ENCODE data around the gene THBS4.
A peak's percentile ranks its signal among the peaks of the same experiment; 100 is the strongest.

THBS4 gene

GRCh38 chr5:80034962-80035821 lies at the start of gene THBS4:
THBS4 (plus strand) TSS chr5:80035348; CDS start chr5:80035538, 190 bp downstream.
- no peak for DNase-seq

DNA sequence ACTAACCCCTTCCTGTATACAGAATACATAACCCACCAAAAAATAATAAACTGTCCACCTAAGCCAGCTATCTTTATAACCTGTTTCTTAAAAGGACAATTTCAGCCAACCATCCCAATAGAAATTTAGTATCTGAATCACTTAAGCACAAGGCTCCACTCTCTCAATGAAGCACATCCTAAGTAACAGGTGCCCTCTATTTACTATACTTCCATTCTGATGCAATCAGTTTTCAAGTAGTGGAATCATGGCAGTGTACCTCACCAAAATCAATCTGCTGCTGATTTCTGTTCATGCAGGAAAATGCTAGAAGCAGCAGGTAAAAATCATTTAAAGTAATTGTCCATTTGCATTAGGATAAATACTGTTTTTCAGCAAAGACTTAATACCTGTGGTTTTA lies 48.9 kb upstream of the THBS4 start:
- DNase-seq, result no peak

GRCh38 chr5:79990205-79990597 lies 44.9 kb upstream of the THBS4 start:
- peak; percentile 42 for DNase-seq

DNA sequence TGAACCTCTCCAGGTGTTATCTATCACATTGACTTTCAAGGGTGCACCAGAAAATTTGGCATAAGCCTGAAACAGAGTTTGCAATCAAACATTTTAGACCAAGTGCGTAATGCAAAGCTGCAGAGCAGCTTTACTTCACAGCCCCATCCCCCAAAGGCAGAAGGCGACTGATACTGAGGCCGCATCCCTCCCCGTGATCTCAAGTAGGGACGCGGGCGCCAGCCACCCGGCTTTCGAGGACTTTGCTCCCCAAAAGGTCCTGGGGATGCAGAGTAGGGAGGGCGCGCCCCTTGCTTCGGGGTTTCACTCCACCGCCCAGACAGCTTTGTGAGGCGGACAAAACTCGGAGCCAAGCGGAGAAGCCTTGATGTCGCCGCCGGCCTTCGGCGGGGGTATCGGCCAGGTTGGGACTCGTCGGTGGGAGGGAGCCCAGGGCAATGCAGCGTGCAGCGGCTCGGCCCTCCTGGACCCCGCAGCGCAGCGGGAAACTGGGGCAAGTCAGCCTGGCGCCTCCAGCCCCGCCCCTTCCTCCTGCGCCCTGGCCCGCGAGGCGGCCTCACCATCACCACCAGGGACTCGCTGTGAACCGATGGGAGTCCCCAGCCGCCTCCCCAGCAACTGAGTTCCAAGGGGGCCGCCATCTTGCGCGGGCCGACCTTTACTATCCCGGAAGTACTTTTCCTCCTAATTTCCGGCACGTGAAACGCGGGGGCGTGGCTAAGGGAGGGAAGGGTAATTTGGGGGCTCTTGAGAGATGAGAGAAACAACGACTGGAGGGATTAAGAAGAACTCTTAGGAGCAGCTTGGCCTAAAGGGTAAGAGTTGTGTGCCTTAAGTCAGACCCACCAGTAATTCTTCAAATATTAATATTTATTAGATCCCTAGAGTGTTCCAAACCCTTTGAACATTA lies 44.3 kb upstream of the THBS4 start, which contains the start of gene MTX3:
MTX3 (minus strand) TSS at position 665 of the 910 bp plus-strand sequence; CDS start at position 641, 24 bp downstream.
- DNase-seq, result peak; percentile 84

- peak; percentile 3 for DNase-seq
Observed at GRCh38 chr5:79992891-79993657, 42.1 kb upstream of the THBS4 start.

- DNase-seq, result no peak
Observed at GRCh38 chr5:79999722-80000121, 35.4 kb upstream of the THBS4 start.

- DNase-seq, result no peak
Observed at GRCh38 chr5:80002677-80003076, 32.5 kb upstream of the THBS4 start.

DNA sequence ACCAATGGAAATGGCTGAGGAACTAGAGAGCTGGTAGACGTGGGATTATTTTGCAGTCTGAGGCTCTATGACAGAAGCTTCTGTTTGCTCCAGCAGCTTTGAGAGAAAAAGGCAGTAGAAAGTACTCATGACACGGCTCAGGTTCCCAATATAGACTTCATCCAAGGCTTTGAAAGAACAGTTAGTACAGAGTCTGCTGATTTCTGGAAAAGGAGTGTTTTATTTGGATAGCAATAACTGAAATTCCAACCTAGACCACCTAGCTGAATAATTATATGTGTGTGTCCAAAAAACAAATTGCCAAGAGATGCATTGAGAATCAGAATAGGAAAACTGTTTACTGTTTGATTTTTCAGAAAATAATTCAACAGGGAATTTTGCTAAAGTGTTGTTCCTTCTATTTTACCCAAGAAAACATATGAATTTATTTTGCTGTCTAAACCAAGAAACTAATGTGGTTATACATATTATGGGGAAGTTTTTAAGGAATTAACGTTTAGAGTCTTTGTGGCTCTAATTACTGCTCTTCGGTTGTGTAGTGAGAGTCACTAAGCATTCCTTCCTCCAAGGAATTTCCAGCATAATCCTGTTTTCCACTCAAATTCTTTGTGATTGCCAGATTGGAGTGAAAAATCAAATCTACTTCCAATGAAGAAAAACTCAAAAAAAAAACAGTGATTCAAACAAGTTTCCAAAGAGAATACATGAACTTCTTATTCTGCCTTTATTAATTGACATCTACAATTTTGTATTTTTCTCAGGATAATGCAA lies 26.0 kb upstream of the THBS4 start:
- no peak for DNase-seq

DNA sequence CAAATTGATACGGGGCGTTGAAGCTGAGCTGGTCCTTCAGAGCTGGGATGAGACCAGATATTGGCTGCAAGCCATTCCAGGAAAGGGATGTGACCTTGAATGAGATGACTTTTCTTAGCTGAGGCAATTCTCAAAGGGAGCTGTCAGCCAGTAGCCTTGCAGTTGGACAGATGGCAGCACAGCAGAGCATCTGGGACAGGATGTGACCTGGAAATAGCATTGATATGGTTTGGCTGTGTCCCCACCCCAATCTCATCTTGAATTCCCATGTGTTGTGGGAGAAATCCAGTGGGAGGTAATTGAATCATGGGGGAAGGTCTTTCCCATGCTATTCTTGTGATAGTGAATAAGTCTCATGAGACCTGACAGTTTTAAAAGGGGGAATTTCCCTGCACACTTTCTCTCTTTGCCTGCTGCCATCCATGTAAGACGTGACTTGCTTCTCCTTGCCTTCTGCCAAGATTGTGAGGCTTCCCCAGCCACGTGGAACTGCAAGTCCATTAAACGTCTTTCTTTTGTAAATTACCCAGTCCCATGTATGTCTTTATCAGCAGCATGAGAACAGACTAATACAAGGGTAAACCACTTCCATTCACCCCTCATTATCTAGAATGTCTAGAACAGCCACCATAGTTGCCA lies 24.3 kb upstream of the THBS4 start:
- DNase-seq, result no peak

DNA sequence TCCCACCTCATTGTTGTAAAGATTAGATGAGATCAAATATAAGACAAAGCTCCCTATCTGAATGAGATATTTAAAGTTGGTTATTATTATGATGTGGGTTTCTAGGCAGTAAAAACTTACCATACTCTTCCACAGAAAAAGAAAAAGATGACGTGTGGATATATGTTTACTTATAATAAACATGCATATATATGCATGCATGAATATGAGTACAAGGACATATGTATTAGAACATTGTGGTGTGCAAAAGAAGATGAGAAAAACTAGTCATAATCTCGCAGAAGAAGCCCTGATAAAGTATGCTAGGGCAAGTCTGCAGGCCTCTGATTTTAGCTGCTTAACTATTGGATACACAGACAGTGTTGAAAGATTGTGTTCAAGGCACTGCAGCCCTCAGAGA lies 10.1 kb upstream of the THBS4 start:
- no peak for DNase-seq

DNA sequence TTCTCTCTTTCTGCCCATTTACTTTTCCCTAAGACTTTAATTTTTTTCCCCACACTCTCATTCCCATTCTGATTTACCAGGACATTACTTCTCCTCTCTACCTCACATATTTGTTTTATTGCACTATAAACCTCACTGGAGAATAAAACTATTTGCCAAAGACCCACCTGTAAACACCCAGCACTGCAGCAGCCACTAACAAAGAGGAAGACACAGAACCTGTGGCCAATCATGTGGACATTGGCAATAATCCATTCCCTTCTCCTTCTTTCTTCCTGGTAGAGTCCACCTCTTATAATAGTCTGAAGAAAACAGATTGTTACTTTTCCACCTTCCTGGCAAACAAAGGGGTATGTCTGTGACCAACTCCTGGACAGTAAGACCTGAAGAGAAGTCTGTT lies 8.3 kb upstream of the THBS4 start:
- DNase-seq, result no peak

DNA sequence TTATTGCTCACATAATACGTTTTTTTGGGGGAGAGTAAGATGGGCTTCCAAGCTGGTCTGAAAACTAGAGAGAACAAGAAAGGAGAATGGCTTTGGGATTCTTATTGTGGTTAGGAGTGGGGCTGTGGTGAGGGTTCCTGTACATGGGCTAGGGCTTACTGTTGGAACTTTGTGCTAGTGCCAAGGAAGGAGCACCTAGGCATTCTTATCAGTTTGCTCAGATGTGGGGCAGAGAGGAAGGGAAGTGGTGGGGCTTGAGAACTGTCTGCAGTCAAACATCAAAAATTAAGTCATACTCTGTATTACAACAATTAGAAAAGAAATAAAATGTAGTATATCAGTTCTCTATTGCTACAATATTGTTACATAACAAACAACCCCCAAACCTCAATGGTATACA lies 4.0 kb upstream of the THBS4 start:
- no peak for DNase-seq

DNA sequence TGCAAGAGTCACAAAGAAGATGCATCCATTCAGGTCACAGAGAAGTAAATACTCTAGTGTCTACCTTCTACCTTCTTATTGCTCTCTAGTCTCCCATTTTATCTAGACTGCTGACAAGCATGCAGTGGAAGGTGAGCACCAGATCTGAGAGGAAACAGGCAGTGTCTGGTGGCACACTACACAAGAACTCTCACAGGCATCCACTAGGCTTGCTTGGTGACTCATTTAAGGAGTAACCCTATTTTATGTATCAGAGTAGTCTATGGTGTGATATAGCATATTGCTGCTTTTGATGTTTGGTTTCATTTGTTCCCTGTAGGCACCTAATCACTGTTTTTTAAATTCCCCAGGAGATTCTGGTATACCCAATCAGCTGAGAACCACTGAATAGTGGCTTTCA lies 1.6 kb upstream of the THBS4 start:
- no peak for DNase-seq

DNA sequence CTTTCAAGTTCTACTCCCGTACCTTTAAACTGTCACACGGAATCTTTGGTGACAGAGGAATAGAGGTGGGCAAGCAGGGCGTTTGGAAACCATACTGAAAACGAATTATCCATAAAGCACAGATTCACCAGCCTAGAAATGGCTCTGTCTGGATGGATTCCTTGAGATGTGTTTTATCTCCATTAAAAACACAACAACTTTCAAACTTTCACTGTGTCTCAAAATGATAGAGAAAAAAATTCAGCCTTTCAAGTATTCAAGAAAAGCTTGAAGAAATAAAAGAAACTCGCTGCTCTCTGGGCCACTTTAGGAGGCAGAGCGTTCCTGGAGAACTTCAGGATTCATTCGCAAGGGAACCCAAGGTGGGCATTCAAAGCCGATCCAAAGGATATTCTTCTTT lies 589 bp upstream of the THBS4 start:
- DNase-seq, result no peak

GRCh38 chr5:80035839-80036238 lies 691 bp downstream of the THBS4 start:
- no peak for DNase-seq

DNA sequence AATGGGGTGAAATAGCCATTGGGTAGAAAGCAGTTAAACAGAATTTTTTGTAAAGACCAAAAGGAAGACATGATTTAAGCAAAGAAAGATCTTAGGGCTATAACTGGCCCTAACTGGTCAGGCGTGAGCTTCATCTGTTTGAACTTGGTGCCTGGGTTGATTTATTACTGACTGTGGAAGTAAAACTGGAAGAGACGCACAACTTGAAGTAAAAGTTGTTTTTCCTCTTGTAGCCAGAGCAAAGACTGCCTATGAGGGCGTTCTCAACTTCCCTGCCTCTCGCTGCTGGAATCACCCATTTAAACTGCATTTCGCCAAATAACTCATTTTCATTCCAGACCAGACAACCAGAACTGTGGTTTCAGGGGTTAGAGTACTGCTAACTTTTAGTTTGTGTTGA lies 1.5 kb downstream of the THBS4 start:
- DNase-seq, result no peak

DNA sequence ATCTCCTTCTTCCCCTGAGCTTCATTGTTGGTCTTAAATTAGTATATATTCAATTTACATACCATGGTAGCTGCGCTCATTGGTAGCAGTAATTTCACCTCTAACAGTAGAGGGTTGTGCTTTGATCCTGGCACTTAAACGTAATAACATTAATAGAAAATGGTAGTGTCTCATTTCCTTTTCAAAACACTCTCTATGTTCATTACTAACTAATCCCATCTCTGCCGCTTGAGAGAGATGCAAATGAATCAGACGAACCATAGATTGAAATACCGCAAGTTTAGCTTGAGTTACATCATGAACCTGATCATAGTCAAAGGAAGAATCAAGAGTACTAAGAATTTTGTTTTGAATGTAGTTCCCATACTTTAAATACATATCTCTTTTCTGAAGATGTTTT lies 2.2 kb downstream of the THBS4 start:
- no peak for DNase-seq

DNA sequence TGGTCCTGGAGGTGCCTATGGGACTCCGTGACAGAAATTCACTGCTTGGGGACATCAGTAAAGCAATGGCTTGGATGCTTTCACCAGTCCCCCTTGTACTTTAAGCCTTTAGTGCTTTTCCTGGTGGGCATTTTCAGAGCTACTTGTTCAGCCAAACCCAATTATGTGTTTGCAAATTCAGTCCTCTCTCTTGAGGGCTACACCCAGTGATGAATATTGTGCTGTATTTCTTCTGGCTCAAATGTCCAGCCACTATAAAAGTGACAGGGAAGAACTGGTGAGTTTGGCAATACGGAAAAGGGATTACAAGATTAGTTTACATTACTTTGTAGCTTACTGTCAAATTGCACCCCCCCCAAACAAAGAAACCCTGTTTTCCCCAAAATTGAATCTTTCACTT lies 4.5 kb downstream of the THBS4 start:
- no peak for DNase-seq

GRCh38 chr5:80041527-80041926 lies 6.4 kb downstream of the THBS4 start:
- DNase-seq, result no peak

DNA sequence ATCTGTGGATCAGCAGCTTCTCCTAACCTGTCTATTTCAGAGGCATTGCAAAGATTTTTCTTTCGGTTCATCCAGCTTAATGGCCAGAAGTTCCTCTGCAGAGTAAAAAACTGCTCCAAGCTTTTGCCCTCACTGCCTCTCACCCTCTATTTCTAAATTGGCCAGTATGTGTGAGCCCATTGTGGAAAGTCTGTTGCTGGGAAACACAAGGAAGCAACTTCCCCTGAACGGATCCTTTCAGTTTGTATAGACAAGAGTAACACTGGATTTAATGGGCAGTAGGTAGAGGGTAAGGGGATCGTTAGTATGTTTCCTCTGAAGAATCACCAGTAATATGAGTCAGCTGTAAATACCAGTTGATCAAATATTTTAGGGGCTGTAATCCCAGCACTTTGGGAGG lies 7.2 kb downstream of the THBS4 start:
- no peak for DNase-seq

DNA sequence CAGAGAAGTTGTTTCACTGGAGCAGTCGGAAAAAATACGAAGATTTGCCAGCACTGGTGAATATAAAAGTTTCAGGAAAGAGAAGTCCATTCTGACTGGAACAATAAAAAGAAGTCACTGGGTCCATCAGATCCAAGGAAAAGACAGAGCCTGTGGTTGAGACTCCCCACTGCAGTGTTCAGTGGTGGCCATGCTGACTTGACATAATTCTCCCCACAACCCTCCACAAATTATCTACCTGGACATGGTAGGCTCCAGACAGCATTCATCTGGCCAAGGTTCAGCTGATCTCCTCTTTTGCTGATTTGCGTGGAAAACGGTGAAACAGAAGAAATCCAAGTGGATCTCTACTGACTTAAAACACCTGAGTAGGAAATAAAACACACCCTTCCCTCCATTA lies 8.0 kb downstream of the THBS4 start:
- no peak for DNase-seq
